Activated T-helper 1 cell treated with anti-CD3 and anti-CD28 coated beads, Interleukin-12 subunit alpha, Interleukin-12 subunit beta, Interleukin-2, Interleukin-4 antibody, amounts not matched to agents 30 ng/mL and 10 ng/mL and 1 ng/mL, durations not matched to agents 14 hours and 24 hours and 36 hours (primary cell): ENCODE results near the gene PSIP1. TPM values are rescaled to one million over a fixed set of nuclear protein-coding genes. Genes with fewer than 3 reads are reported as not detected.

Source experiments
- DNase-seq: peaks from one replicate; pipeline ENCODE4 v3.0.0; 2021; ENCODE audit warnings: low spot score
- H3K27ac Mint-ChIP-seq: one replicate; pipeline ENCODE4 v1.8.0; 2021; ENCODE audit warnings: mild to moderate bottlenecking, mixed read lengths
- H3K27me3 Mint-ChIP-seq: one replicate; pipeline ENCODE4 v1.8.0; 2022; ENCODE audit warnings: mild to moderate bottlenecking, moderate library complexity, mixed read lengths; ENCODE audit not compliant: insufficient read depth
- H3K36me3 Mint-ChIP-seq: one replicate; pipeline ENCODE4 v1.8.0; 2021; ENCODE audit warnings: low read depth, mixed read lengths
- H3K4me1 Mint-ChIP-seq: one replicate; pipeline ENCODE4 v1.8.0; 2021; ENCODE audit warnings: low read depth, mixed read lengths
- H3K4me3 Mint-ChIP-seq: one replicate; pipeline ENCODE4 v1.8.0; 2021; ENCODE audit warnings: mild to moderate bottlenecking, moderate library complexity, mixed read lengths
- H3K9me3 Mint-ChIP-seq: one replicate; pipeline ENCODE4 v1.8.0; 2021; ENCODE audit warnings: mixed read lengths
- intact Hi-C: fragments of 100-400 bp; cut with micrococcal nuclease; formaldehyde crosslinking; loops from one replicate; pipeline ENCODE4 v1.15.1; 2024
- total RNA-seq: library from RNA; stranded (reverse); gene quantifications from 2 replicates; pipeline ENCODE4 v1.2.3, GENCODE V29; 2022

PSIP1 gene
- total RNA-seq, 1 donor from 2014 or later: 90.6 TPM

DNA sequence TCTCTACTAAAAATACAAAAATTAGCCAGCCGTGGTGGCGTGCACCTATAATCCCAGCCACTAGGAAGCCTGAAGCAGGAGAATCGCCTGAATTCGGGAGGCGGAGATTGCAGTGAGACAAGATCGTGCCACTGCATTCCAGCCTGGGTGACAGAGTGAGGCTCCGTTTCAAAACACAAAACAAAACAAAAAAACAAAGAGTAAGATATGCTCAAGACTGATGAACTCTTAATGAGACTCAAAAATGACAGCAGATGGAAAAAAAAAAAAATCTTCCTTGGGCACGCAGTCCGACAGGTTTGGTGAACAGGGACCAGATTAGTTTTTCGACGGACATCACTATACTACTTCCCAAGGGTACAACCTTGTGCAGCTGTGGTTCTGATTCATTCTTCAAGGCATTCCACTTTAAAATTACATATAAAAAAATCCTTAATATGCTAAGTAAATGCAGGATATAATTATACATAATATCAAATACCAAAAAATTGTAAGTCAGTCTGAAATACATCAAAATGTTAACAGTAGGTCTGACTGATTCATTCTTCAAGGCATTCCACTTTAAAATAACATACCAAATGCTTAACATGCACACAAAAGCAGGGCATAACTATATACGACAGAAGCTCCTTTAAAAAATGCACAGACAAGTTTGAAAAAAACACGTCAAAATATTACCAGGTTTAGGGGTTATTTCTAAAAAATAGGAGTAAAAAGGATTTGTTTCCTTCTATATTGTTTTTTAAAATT, 12.3 kb downstream of the PSIP1 start:
- intact Hi-C loops: no loop called here
- Mint-ChIP-seq H3K9me3 (peaks cover under 1% of the 10 kb centered on the region), H3K4me3 (no peak overlapping the region), H3K27ac (peak overlapping the region; percentile 23), H3K36me3 (peaks cover 34% of the 10 kb centered on the region), H3K4me1 (peaks cover 41% of the 10 kb centered on the region), H3K27me3 (no peaks in the 10 kb centered on the region)
- DNase-seq: no peak

GRCh38 chr9:15492485-15493150, 18.2 kb downstream of the PSIP1 start:
- Mint-ChIP-seq H3K36me3 (peaks cover 35% of the 10 kb centered on the region), H3K27ac (no peak overlapping the region), H3K27me3 (no peaks in the 10 kb centered on the region), H3K4me1 (peaks cover 13% of the 10 kb centered on the region), H3K9me3 (peaks cover 6% of the 10 kb centered on the region), H3K4me3 (no peak overlapping the region)
- intact Hi-C loops: no loop called here
- DNase-seq: no peak

DNA sequence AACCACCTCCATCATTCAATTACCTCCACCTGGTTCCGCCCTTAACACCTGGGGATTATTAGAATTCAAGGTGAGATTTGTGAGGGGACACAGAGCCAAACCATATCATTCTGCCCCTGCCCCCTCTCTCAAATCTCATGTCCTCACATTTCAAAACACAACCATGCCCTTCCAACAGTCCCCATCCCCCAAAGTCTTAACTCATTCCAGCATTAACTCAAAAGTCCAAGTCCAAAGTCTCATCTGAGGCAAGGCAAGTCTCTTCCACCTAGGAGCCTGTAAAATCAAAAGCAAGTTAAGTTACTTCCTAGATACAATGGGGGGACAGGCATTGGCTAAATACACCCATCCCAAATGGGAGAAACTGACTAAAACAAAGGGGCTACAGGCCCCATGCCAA, 18.8 kb downstream of the PSIP1 start:
- Mint-ChIP-seq H3K27ac (no peak overlapping the region), H3K9me3 (peaks cover 6% of the 10 kb centered on the region), H3K4me1 (peaks cover 13% of the 10 kb centered on the region), H3K36me3 (peaks cover 38% of the 10 kb centered on the region), H3K4me3 (no peak overlapping the region), H3K27me3 (no peaks in the 10 kb centered on the region)
- DNase-seq: no peak
- intact Hi-C loops: no loop called here

DNA sequence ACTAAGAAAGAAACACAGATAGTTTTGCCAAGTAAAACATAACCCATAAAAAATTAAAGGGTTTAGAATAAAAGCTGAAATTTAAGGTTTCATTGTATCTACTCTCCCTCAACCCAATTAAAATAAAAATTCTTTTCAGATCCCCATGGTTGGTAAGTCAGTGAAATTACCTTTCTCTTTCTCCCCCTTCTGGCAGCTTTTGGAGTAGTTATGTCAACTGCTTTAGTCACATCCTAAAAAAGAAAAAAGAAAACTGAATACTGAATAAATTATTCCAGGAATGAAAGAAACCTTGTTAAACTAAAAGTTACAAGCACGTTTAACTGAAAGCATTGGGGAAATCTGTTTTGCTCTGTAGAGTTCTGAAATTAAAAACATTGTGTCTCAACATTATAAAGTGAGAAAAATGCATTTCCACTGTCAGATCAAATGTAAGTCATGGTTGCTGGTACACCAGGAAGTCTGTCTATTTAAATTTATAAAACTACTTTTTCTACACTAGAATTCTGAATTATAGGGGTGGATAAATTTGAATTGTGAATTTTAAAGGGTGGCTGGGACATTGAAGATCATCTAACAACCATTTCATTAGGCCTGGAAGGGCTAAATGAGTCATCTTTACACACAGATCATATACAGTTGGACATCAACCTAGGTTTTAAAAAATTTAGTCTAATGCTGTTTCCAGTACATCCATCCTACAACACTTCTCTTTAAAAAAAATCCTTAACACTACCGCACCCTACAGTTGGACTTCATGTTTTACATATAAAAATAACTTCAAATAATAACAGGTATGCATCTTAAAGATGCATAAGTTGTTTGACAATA, 24.7 kb downstream of the PSIP1 start:
- Mint-ChIP-seq H3K4me1 (peaks cover 27% of the 10 kb centered on the region), H3K36me3 (peaks cover 32% of the 10 kb centered on the region), H3K4me3 (no peak overlapping the region), H3K27me3 (no peaks in the 10 kb centered on the region), H3K27ac (peak overlapping the region; percentile 22), H3K9me3 (no peaks in the 10 kb centered on the region)
- no peak for DNase-seq
- intact Hi-C loops: loop anchor here (1.0 kb wide), 1 partner anchor 120 kb away; no protein-coding TSS in a partner anchor

DNA sequence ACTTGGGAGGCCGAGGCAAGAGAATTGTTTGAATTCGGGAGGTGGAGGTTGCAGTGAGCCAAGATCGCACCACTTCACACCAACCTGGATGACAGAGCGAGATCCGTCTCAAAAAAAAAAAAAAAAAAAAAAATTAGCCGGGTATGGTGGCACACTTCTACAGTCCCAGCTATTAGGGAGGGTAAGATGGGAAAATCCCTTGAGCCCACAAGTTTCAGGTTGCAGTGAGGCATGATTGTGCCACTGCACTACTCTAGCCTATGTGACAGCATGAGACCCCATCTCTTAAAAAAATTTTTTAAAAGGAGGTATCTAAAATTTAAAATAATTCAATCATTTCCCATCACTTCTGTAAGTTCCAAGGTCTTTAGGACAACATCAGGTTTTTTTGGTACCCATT, 26.0 kb downstream of the PSIP1 start:
- H3K27me3 Mint-ChIP-seq: no peaks in the 10 kb centered on the region
- no peak overlapping the region for H3K4me3 Mint-ChIP-seq
- peaks cover 24% of the 10 kb centered on the region for H3K4me1 Mint-ChIP-seq
- intact Hi-C loops: no loop called here
- H3K9me3 Mint-ChIP-seq: no peaks in the 10 kb centered on the region
- H3K27ac Mint-ChIP-seq: no peak overlapping the region
- DNase-seq: no peak
- H3K36me3 Mint-ChIP-seq: peaks cover 26% of the 10 kb centered on the region

DNA sequence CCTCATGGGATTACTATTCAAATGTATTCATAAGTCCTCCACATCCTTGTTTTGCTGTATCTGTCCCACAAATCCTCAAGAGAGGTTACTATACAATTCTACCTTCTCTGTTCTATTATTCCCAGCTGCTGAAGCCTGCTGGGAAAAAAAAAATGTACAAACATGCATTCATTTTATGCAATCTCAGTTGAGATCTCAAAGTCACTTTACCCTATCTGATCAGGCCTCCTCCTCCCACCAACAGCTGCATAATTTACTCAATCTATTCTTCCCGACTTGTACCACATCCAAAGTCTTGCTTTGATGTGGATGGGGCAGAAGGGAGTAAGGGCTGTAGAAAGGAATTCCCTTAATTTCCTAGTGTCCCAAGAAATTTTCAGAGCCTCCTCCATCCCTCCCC, 28.6 kb downstream of the PSIP1 start:
- intact Hi-C loops: no loop called here
- DNase-seq: no peak
- Mint-ChIP-seq H3K27me3 (no peaks in the 10 kb centered on the region), H3K9me3 (no peaks in the 10 kb centered on the region), H3K27ac (peak overlapping the region; percentile 30), H3K36me3 (peaks cover 34% of the 10 kb centered on the region), H3K4me1 (peaks cover 24% of the 10 kb centered on the region), H3K4me3 (no peak overlapping the region)

DNA sequence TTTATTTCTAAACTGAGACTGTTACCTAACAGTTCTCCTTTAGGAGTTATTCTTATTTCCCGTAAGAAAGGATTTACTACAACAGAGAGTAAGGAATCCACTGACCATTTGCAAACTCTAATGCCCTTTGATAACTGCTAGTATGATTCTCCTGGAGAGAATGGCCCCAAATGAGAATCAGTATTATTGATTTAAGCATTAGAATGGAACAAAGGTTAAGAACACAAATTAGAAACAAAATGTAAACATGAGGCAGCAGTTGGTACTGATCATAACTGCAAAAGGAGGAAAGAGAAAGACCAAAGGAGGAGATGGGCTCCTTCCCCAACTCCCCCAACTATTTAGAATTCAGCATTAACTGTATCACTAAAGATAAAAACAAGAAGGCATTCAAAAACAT, 30.7 kb downstream of the PSIP1 start:
- H3K4me1 Mint-ChIP-seq: peaks cover 15% of the 10 kb centered on the region
- no peaks in the 10 kb centered on the region for H3K27me3 Mint-ChIP-seq
- peaks cover 36% of the 10 kb centered on the region for H3K36me3 Mint-ChIP-seq
- no peak overlapping the region for H3K4me3 Mint-ChIP-seq
- no peak for DNase-seq
- H3K27ac Mint-ChIP-seq: no peak overlapping the region
- no peaks in the 10 kb centered on the region for H3K9me3 Mint-ChIP-seq
- intact Hi-C loops: no loop called here

- no peaks in the 10 kb centered on the region for H3K4me1 Mint-ChIP-seq
- H3K36me3 Mint-ChIP-seq: peaks cover 37% of the 10 kb centered on the region
- no peak overlapping the region for H3K27ac Mint-ChIP-seq
- H3K4me3 Mint-ChIP-seq: no peak overlapping the region
- DNase-seq: no peak
- intact Hi-C loops: no loop called here
- H3K27me3 Mint-ChIP-seq: no peaks in the 10 kb centered on the region
- H3K9me3 Mint-ChIP-seq: no peaks in the 10 kb centered on the region
Measured at GRCh38 chr9:15475923-15476536, 34.7 kb downstream of the PSIP1 start.

GRCh38 chr9:15469862-15470261, 40.9 kb downstream of the PSIP1 start:
- no peaks in the 10 kb centered on the region for H3K4me1 Mint-ChIP-seq
- H3K4me3 Mint-ChIP-seq: no peak overlapping the region
- H3K27me3 Mint-ChIP-seq: no peaks in the 10 kb centered on the region
- no peaks in the 10 kb centered on the region for H3K9me3 Mint-ChIP-seq
- H3K27ac Mint-ChIP-seq: no peak overlapping the region
- intact Hi-C loops: no loop called here
- no peak for DNase-seq
- peaks cover 41% of the 10 kb centered on the region for H3K36me3 Mint-ChIP-seq

- Mint-ChIP-seq H3K4me1 (no peaks in the 10 kb centered on the region), H3K36me3 (peaks cover 41% of the 10 kb centered on the region), H3K27me3 (no peaks in the 10 kb centered on the region), H3K4me3 (no peak overlapping the region), H3K9me3 (no peaks in the 10 kb centered on the region), H3K27ac (no peak overlapping the region)
- DNase-seq: no peak
- intact Hi-C loops: no loop called here
Measured at GRCh38 chr9:15469406-15469805, 41.4 kb downstream of the PSIP1 start.

GRCh38 chr9:15468145-15468544, 42.6 kb downstream of the PSIP1 start:
- no peaks in the 10 kb centered on the region for H3K27me3 Mint-ChIP-seq
- no peaks in the 10 kb centered on the region for H3K4me1 Mint-ChIP-seq
- no peak overlapping the region for H3K4me3 Mint-ChIP-seq
- H3K9me3 Mint-ChIP-seq: no peaks in the 10 kb centered on the region
- no peak for DNase-seq
- intact Hi-C loops: no loop called here
- H3K27ac Mint-ChIP-seq: no peak overlapping the region
- H3K36me3 Mint-ChIP-seq: peaks cover 35% of the 10 kb centered on the region

GRCh38 chr9:15461601-15462000, 49.2 kb downstream of the PSIP1 start:
- peaks cover 30% of the 10 kb centered on the region for H3K36me3 Mint-ChIP-seq
- no peaks in the 10 kb centered on the region for H3K27me3 Mint-ChIP-seq

More at GRCh38 chr9:15461601-15462000, 49.2 kb downstream of the PSIP1 start:
- Mint-ChIP-seq H3K9me3 (no peaks in the 10 kb centered on the region), H3K4me3 (no peak overlapping the region), H3K27ac (no peak overlapping the region), H3K4me1 (no peaks in the 10 kb centered on the region)
- no peak for DNase-seq
- intact Hi-C loops: no loop called here
